CD1c-positive myeloid dendritic cell (primary cell): ENCODE data around the gene ANKRD13D.

Source experiments
- DNase-seq: peaks from one replicate; pipeline ENCODE4 v3.0.0-alpha.2; 2016; ENCODE audit errors: extremely low spot score

ANKRD13D gene

DNA sequence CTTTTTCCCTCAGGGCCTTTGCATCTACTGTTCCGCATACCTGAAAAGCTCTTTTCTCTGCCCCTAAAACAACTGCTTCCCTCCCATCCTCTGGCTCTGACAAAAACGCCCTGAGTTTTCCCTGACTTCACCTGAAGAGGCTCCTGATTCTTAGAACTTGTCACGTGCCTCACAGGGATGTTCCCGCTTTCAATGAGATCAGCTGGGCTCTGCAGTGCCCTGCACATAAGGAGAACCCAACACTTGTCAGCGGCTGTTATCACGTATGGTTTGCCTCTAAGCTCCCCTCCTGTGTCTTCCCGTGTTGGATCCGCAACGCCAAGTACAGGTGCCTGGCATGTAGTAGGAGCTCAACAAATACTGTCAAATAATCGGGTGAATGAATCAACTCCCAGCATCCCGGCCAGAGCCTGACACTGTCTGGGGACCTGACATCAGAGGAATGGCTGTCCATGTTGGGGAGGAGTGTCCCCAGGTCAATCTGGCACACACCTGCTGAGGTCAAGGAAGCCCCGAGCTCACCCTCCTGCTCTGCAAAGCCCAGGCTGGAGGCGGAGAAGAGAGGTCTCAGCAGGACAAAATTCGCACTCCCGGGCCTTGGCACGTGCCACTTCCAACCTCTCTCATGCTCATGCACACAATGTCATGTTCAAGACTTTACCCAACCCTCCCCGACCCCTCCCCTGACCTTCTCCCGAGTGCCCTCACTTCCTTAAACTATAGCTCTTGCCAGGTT lies 27.0 kb upstream of the ANKRD13D start:
- no peak for DNase-seq

DNA sequence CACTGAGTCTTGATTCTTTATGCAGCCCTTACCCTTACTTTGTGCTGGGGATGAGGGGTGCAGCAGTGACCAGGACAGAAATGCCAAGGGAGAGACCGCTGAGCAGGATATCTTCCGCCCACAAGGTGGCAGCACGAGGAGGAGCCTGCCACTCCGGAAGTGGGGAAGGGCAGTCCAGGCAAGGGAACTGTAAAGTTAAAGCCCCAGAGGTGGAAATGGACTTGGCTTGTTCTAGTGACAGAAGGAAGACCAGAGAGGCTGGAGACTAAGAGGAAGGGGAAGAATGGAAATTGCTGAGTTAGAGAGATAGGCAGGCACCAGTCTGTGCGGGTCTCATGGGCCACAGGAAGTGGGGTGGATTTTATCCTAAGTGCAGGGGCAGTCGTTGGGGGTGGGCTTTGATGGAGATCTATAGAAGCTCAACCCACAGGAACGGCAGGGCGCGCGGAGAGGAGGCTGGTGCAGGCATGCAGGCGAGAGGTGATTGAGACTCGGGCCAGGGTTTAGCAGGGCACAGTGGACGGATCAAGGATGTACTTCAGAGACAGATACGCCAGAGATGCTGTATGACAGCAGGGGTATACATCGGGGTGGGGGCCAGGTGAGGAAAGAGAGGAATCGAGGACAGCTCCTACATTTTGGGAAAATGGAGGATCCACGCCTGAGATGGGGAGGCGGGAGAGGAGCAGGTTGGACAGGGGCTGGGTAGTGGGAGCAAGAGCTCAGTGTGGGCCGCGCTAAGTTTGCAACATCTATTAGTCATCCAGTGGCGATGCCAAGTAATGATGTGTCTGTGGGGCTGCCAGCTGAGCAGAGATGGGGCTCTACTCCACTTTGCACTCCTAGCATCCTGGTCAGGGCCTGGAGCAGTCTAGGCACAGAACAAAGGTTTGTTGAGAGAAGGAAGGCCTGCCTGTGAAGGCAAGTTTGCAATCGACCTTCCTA lies 26.1 kb upstream of the ANKRD13D start:
- DNase-seq: peak; percentile 89

DNA sequence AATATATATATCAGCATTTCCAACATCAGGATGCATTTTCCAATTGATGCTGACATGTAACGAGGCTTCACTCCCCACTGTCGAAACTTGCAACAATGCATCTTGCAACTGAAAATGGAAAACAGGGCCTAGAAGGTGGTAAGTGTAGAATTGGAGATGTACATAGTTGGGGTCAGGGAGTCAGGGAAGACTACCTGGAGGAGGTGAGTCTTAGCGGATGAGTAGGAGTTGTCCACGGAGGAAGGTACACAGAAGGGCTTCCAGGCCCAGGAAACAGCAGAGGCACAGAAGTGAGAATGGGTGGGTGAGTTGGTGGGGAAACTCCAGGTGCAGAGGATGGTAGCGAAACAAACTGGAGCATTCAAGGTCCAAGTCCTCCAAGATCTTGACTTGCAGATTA lies 24.8 kb upstream of the ANKRD13D start:
- DNase-seq: no peak

DNA sequence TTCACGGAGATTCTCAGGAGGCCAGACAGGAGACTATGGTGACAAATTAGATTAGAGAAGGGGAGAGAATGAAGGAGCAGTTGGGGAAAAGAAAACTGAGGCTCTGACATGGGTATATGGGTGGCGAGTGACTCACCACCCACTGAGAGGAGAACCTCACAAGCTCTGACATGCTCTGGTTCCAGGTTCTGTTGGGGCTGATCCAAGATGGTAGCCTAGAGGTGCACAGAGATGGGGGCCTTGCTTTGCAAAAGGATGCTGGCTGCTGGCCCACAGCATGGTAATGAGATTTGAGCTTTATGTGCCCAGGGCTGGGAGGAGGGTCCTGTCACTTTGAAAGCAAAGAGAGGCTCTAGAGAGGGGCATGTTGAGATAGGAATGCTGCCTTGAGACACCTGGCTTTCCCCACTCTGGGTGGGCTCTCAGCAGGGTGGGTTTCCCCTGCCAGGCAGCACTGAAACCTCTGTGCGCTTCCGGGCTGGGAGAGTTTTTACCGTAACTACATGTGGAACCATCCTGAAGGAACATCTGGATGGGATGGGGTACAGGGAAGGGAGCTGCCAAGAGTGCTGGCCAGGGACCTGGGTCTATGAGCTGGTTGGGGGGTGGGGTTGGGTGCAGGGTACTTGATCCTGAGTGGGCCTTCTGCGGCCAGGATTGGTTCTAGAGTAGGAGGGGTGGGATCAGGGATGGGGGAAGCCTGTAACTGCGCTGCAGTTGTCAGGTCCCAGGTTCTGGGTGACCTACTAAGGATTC lies 24.0 kb upstream of the ANKRD13D start:
- no peak for DNase-seq

DNA sequence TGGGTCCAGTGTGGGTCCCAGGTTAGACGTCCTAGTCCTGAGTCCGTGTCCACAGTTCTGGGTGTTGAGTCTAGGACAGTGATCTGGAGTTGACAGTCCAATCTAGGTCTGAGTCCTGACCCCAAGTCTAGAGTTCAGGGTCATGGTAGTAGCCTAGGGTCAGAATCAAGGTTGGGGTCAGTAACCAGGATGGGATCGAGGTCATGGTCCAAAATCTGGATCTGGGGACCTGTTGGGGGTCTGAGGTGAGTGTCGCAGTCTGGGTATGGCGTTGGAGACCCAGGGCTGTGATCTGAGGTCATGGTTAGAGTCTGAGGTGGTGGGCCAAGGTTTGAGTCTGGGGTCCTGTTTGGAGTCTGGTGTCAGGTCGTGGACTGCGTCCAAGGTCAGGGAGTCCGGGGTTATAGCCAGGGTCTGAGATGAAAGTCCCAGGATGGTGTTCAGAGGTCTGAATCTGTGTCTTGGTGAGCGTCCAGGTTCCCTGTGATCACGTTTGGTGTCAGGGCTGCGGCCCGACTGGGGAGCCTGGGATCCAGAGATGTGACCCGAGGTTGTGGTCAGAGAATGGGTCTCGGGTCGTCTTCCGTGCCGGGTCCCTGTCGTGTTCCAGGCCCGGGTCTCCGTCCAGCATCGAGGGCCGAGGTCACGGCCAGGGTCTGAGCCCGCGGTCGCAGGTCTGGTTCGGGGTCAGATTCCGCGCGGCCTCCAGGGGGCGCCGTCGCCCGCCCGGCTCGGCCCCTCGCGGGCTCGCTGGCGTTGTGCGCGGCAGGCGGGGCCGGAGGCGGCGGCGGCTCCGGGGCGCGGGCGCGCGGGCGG lies 23.3 kb upstream of the ANKRD13D start:
- peak; percentile 88 for DNase-seq

DNA sequence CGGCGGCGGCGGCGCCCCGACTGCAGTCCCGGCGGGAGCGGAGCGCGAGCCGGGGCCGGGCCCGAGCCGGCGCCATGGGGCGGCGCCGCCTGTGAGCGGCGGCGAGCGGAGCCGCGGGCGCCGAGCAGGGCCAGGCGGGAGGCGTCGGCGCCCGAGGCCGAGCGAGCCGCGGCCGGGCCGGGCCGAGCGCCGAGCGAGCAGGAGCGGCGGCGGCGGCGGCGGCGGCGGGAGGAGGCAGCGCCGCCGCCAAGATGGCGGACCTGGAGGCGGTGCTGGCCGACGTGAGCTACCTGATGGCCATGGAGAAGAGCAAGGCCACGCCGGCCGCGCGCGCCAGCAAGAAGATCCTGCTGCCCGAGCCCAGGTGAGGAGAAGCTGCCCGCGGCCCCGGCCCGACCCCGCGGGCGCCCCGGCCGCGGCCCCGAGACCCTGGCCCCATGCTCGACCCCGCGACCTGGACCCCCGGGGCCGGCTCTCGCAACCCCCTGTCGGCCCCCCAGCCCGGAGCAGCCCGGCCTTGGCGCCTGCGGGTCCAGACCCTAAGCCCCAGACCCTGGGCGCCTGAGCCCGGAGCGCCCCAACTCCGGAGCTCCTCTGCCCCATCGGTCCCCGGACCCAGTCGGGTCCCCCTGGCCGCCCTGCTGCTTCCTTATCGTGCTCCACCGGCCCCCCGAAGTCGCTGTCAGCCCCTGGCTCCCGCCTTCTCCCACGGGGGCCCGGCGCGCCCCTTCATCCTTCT lies 22.5 kb upstream of the ANKRD13D start, which contains the start of gene GRK2:
TSS of gene GRK2 (plus strand) at position 25 of the 739 bp plus-strand sequence. CDS start at position 252, 227 bp downstream.
- peak; percentile 70 for DNase-seq

DNA sequence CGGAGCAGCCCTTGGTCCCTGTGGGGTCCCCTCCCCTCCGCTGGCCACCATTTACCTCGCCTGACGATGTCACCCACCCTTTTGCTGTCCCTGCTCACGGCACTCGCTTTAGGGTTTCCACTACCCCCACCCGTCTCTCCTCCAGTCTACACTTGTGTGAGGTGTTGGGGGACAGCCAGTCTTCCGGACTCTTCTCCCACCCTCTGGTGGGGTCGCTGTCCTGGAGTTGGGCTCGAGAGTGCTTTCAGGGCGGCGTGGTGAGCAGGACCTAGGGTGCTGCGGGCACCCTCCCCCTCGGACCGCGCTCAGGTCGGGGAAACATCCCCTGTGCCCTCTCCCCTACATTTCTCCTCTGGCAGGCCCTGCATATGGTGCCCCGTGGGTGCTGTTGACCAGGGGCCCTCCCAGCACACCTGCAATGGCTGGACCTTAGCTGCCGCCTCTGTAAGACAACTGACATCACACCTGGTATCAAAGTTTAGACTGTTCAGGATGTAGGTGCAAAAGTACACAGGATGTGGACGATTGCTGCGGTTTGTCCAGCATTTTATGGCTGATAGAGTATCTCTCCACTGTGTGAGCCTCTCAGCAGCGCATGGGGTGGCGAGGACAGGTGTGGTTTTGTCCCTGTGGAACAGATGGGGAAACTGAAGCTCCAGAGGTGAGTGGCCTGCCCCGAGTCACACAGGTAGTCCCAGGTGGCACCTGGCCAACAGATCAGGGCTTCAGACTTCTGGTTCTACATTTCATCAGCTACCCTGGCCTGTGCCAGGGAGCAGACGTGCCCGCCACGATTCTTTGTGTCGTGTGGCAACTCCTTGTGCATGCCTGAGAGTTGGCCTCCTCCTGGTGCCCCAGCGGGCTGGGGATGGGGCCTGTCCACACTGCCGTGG lies 21.7 kb upstream of the ANKRD13D start:
- no peak for DNase-seq

DNA sequence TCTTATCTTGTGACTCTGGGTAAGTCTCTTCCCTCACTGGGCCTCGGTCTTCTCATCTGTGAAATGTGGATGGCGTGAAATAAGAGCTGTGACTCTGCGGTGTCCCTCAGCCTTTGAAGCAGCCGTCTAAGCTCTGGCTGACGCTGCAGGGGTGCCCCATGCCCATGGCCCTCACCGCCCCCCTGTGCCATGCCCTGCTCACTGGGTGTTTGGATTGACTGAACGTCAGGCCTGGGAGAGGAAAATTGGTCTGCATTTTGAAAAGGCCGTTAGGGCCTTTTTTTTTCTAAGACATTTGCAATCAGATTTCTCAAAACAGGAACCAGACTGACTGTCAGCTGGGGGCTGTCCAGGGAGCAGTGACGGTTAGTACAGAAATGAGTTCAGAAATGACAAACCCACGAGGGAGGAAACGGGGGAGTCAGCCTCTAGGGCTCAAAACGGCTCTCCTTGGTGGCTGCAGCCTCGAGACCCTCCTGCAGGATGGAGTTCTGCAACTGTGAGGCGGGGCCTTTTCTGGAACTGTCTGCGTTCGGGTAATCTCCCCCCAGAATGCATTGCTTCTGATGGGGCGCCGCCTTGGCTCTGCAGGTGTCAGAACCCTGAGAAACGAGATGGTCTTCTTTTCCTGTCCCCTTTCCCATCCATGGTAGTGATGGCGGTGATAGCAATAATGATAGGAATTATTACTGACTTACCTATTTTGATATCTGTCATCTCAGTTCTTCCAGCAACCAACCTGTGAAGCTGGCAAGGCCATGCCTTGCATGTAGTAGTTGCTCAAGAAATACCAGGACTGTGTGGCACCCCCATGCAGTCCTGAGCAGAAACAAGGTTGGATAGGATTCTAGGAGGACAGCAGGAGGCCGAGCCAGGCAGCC lies 20.8 kb upstream of the ANKRD13D start:
- DNase-seq: peak; percentile 95

DNA sequence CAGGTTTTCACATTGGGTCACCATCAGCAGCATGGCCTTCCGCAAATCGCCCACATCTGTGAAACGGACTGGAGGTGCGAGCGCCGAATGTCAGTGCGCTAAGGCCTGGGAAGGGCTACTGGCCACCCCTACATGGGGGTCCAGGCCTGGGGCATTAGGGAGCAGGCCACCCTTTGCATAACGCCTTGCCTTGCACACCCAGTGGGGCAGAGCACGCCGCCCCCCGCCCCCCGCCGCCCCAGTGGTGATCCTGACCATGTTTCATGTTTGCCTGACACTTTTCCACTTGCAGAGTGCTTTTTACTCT lies 20.2 kb upstream of the ANKRD13D start:
- no peak for DNase-seq

DNA sequence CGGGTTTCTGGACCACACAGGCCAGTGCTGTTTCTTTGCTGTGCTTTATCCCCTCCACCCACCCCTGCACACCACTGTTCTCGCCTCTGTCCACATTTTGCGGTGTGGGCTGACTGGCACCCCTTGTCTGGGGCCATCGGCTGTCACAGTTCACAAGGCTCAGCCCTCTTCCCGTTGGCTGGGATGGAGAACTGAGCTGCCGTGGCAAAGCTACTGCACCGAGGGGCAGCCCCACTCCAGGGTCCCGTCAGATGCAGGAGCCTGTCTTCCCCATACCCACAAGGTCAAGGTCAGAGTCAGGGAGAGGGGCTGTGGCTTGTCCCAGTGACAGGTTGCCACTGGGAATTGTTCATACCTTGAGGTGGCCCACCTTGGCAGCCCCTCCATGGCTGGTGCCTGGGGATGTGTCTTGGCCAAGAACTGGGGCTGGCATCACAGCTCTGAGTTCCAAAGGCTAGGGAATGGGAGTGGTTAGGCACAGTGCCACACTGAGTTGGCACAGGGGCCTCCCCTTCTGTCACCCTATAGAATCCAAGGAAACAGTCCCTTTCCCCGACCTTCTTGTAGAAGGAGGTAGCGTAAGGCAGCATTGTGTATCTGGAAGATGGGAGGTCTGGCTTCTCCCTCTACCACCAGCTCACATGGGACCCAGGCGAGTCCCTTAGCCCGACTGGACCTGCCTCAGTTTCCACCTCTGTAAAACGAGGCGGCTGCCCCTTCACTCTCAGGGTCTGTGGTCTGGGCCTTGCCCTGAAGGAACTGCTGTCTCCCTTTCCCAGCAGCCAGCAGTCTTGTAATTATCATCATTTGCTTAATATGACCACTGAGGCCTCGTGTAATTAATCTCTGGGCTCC lies 19.5 kb upstream of the ANKRD13D start:
- DNase-seq: no peak

DNA sequence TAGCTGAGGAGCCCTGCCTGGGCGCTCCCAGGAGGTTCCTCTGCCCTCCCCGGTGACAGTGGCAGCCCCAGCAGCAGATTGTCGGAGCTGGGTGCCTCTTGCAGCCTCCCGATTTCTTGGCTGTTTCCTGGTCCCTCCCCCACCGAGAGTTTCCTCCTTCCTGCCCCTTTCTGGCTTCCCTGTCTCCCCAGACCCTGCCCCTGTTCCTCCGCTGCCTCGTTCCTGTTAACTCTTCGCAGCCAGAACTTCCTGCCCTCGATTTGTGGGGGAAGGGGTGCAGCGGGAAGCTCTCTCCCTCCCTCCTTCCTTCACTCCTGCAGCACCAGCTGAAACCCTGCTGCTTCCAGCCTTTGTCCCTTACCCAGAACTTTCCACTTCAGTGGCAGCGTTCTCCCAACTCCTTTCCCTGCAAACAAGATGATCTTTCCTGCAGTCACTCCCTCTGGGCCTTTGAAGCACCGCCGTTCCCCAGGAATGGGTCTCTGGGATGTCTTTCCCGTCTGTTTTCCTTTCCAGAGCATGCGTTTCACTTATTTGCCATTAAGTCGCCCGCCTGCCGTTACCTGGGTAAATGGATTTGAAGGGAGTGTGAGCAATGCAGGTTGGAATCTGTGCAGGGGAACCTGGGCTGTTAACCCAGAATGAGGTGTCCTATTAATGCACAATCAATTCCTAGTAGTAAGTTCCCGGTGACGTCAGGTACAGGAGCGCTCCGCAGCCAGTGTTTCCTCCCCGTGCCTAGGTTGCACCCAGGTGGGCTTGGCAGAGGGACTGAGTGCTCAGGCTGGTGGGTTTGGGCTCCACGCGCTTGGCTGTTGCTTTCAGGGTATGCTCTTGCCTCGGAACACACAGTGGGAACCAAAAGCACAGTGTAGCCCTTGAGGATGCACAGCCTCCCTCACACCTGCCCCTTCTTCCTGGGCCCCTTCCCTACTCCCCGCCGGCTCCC lies 18.6 kb upstream of the ANKRD13D start:
- DNase-seq: peak; percentile 60

DNA sequence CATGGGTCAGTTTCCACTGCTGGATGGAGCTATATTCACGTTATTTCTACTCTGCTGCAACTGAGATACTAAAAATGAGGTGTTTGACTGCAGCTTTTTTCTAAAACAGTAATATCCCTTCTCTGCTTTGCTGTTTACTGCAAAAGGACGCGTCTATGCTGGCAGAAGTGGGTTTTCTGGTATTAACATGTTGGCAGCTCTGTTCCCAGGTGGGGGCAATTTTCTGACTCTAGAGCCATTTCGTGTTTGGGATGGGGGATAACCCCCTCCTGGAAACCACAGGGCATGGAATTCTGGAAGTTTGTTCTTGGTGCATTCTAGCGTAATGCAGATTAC lies 17.9 kb upstream of the ANKRD13D start:
- DNase-seq: no peak

DNA sequence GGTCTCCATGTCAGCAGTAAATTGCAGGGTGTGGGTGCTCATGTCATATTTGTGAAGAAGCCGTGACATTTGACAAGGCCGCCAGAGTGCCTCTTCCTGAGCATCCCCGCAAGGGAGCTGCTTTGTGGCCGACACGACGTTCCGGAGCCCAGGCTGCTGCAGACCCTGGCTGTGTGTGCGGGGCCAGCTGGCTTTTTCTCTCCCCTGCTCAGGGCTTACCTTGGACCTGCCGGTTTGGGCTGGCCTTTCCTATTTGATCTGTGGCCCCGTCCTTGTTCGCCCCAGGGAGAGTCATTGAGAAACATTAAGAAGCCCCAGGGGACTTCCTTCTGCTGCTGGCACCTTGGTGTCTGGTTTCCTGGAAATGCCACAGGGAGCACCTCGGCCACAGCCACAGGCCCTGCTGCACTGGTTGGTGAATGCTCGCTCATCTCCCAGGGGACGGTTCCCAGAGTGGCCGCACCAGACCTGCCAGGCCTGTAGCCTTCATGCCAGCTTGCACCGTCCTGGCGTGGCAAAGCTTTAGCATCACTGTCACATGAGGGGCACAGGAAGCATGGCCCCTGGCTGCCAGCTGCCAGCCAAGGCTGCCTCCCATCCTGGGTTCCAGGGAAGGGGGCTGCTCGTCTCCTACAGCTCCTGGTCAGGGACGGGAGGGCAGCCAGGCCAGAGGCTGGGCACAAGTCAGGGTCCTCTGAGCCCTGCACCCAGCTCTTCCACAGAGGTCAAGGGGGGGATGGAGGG lies 17.4 kb upstream of the ANKRD13D start:
- DNase-seq: peak; percentile 41

DNA sequence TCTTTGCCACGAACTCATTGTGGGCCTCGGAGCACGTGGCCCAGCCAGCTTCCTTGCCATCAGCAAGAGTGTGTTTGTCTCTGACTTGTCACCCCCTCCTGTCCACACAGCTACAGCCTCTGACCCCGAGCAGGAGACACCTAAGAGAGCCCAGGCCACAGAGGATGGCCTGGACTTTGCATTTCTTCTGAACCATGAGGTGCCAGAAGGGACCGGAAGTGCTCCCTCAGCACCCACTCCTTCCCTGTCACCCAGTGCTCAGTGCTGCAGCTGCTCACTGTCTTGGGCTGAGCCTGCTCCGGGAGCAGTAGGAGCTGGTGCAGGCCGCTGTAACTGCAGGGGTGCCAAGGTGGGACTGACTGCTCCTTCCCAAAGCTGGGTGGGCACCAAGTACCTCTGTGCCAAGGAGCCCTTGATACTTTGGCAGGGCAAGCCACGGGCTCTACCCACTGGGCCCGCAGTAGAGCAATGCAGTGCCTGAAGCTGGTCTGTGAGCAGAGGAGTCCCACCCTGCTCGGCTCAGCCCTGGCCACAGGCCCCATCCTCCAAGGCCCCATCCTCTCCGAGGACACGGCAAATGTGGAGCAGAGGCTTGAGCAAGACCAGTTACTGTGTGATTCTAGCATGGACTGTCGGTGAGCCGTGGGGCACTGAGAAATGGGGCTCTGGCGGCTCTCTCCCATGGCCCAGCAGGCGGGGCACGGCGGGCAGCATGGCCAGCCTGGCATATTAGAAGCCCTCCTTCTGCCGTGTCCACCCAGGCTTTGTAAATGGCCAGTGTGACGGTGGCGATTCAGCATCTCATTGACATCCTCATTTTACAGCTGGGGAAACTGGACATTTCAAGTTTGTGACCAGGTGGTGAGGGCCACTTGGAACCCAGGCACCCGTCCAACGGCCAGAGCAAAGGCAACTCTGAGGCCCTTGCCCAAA lies 16.5 kb upstream of the ANKRD13D start:
- DNase-seq: peak; percentile 58
